Testis (tissue), 2 donors: Measurements from ENCODE around the gene GYS1.

ENCODE experiments used
- POLR2A ChIP-seq: fragments of 450-650 bp; IDR thresholded peaks from one replicate; pipeline ENCODE4 v1.6.1; 2017; ENCODE audit warnings: antibody characterized with exemption, mild to moderate bottlenecking, moderate library complexity
- TF ChIP-seq, protein P1 (sequence below), 3 experiments: fragments of 450-650 bp in 2 of 3; fragments of 200-600 bp in 1 of 3; sonication (generic) in 1 of 3; IDR thresholded peaks; one replicate each; pipeline ENCODE4 v1.5.1; 2016 to 2019; ENCODE audit warnings: antibody characterized with exemption in 3 of 3, mild to moderate bottlenecking in 2 of 3, moderate library complexity in 1 of 3

DNA sequence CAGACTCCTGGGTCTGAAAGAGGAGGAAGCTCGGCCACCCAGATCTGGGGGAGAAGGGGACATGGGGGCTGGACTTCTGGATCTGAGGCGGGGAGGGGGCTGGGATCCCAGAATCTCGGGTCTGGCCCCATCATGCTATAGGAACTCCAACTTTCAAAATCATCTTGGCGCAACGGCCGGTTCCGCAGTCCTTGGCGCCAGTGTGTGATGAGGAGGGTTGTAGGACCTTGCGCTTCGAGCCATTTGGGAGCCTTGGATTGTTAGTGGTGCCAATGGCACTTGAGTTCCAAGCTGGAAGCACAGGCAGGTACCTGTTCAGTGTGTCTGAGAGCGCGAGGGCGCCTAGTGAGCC is 902 bp upstream of the GYS1 start:
- TF ChIP-seq, protein P1, sequence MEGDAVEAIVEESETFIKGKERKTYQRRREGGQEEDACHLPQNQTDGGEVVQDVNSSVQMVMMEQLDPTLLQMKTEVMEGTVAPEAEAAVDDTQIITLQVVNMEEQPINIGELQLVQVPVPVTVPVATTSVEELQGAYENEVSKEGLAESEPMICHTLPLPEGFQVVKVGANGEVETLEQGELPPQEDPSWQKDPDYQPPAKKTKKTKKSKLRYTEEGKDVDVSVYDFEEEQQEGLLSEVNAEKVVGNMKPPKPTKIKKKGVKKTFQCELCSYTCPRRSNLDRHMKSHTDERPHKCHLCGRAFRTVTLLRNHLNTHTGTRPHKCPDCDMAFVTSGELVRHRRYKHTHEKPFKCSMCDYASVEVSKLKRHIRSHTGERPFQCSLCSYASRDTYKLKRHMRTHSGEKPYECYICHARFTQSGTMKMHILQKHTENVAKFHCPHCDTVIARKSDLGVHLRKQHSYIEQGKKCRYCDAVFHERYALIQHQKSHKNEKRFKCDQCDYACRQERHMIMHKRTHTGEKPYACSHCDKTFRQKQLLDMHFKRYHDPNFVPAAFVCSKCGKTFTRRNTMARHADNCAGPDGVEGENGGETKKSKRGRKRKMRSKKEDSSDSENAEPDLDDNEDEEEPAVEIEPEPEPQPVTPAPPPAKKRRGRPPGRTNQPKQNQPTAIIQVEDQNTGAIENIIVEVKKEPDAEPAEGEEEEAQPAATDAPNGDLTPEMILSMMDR (IDR thresholded peaks at IDR 0.05): no peak
- TF ChIP-seq POLR2A: no peak
